Measurements from ENCODE around the gene LAG3.
"Not testable (repeated sequence)": the region's sequence is repeated elsewhere in the genome, so short reads cannot be mapped to it uniquely, and the experiment has no call there.

LAG3 gene

DNA sequence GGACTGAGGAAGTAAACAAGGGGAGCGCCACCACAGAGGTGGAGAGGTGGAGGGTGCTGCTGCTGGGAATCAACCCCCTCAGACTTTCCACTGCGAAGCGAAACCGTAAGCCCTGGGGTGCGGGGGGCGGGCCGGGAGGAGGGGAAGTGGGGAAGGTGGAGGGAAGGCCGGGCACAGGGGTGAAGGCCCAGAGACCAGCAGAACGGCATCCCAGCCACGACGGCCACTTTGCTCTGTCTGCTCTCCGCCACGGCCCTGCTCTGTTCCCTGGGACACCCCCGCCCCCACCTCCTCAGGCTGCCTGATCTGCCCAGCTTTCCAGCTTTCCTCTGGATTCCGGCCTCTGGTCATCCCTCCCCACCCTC, at the start of gene LAG3:
TSS of gene LAG3 (plus strand) at position 190 of the 365 bp plus-strand sequence. CDS start 333 bp downstream, outside the sequence.
- DNase-seq (ENCODE audit: low read depth in 2 of 2) = no peak

DNA sequence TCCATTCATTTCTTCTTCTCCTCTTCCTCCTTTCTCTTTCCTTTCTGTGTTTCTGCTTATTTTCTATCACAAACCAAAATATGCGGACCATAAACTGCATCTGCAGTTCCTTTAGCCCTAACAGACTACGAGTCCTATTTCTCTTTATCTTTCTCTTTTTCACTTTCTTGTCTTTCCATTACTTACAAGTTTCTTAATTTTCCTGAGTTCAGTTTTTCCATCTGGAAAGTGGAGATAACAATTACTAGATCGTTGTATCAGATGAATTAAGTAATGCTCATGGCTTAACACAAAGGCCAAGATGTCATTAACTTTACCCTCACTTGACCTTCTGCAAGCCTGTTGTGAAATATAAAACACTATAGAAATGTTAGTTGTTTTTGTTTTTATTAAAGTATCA, 49.5 kb upstream of the LAG3 start:
- DNase-seq (ENCODE audit: low read depth in 2 of 2) = no peak

DNA sequence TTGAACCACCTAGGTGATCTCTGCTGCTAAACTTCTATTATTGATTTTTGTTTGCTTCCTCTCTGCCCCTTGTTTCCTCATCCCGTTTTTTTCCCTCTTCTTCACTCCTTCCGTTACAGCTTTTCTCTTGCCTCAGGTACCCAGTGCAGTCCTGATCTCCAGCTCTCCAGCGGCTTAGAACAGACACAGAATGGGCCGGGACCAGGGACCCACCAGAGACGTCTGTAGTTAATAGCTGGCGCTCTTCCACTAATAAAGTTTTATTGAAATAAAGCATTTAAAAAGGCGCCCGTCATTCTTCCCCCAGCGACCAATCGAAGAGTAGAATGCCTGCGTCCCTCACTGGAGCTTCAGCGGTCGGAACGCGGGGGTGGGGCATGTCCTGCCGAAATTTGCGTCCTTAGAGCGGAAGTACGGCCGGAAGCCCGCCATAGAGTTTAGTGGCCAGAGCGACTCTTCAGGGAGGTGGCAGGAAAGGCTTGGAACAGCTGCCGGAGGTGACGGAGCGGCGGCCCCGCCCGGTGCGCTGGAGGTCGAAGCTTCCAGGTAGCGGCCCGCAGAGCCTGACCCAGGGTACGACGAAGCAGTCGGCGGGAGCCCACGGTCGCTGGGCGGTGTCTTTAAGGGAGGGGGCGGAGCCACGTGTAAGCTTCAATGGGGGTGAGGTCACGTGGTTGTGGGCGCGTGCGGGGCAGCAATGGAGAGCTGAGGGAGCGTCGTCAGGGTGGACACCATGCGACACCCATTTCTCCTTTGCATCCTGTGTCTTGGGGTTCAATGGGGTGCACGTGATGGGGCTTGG, 48.5 kb upstream of the LAG3 start, which contains the start of gene COPS7A:
TSS of gene COPS7A (plus strand) at position 440 of the 802 bp plus-strand sequence. CDS start 611 bp downstream, outside the sequence.
- DNase-seq (ENCODE audit: low read depth in 2 of 2) = peak; percentile 96

DNA sequence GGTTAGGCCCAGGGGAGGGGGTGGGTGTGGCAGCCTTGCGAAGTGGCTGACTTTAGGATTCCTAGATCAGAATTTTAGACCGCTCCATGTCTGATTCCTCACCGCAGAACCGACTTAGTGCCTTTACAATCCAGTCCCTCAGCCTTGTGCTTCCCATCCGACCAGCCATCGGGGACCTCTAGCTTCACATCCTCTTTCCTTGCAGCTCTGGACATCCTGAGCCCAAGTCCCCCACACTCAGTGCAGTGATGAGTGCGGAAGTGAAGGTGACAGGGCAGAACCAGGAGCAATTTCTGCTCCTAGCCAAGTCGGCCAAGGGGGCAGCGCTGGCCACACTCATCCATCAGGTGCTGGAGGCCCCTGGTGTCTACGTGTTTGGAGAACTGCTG, 47.9 kb upstream of the LAG3 start:
- no peak for DNase-seq (ENCODE audit: low read depth in 2 of 2)

DNA sequence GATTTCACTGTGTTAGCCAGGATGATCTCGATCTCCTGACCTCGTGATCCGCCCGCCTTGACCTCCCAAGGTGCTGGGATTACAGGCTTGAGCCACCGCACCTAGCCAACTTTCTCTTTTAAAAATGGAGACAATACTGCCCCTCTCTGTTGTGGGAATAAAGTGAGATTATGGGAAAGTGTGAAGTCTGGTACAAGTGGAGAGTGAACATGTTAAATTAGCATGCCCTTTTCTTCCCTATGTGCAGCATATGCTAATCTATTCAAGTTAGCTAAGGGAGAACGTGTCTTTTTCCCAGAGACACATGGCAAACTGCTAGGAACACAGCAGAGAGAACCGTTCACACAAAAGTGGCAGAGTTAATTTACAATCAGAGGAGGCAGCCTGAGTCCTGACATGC, 47.0 kb upstream of the LAG3 start:
- DNase-seq (ENCODE audit: low read depth in 2 of 2) = no peak

DNA sequence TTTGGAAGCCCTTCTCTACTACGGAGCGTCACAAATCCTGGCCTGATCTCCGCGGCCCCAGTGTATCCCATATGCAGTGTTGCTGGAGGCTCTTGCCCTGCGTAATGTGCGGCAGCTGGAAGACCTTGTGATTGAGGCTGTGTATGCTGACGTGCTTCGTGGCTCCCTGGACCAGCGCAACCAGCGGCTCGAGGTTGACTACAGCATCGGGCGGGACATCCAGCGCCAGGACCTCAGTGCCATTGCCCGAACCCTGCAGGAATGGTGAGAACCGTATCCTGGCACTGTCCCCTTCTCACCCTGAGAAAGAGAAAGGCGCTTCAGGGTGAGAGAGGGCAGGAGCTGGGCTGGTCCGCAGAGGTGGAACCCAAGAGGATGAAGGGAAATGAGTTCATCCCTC, 43.1 kb upstream of the LAG3 start:
- DNase-seq (ENCODE audit: low read depth in 2 of 2) = no peak

DNA sequence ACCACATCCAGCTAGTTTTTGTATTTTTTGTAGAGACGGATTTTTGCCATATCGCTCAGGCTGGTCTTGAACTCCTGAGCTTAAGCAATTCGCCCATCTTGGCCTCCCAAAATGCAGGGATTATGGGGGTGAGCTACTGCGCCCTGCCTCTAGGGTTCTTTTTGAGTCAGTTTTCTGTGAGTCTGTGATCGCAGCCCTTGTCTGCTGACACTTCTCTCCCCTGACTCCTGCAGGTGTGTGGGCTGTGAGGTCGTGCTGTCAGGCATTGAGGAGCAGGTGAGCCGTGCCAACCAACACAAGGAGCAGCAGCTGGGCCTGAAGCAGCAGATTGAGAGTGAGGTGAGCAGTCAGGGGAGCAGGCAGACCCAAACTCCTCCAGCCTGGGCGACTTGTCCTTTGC, 42.2 kb upstream of the LAG3 start:
- DNase-seq (ENCODE audit: low read depth in 2 of 2) = no peak

DNA sequence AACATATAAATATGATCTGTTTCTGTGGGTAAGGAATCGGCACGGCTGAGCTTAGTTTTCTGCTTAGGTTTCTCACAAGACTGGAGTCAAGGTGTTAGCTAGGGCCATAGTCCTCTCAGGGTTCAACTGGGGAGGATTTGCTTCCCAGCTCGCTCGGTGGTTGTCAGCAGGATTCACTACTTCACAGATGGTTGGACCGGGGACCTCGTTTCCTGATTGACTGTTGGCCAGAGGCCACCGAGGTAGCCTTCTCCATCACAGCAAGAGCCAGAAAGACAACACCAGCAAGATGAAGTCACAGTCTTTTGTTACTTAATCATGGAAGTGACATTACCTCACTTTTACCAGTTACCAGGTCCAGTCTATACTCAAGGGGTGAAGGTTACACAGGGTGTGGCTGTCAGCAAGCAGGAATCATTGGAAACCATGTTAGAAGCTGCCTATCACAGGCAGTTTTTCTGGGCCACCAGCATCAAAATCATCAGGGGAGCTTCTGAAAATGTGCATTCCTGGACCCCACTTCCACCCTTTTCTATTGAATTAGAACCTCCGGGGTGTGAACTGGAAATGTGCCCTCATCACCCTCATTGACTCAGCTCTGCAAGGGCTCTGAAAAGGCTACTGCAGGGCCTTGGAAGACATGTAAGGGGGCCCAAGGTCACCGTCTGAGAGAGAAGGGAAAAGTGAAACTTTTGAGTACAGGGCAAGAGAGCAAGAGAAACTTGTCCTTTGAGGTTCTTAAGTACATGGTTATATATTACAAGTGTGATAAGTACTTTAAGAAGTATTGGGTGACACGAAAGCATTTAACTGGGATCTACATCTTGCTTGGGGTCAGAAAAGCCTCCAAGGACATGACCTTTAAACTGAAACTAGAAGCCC, 37.6 kb upstream of the LAG3 start:
- no peak for DNase-seq (ENCODE audit: low read depth in 2 of 2)

DNA sequence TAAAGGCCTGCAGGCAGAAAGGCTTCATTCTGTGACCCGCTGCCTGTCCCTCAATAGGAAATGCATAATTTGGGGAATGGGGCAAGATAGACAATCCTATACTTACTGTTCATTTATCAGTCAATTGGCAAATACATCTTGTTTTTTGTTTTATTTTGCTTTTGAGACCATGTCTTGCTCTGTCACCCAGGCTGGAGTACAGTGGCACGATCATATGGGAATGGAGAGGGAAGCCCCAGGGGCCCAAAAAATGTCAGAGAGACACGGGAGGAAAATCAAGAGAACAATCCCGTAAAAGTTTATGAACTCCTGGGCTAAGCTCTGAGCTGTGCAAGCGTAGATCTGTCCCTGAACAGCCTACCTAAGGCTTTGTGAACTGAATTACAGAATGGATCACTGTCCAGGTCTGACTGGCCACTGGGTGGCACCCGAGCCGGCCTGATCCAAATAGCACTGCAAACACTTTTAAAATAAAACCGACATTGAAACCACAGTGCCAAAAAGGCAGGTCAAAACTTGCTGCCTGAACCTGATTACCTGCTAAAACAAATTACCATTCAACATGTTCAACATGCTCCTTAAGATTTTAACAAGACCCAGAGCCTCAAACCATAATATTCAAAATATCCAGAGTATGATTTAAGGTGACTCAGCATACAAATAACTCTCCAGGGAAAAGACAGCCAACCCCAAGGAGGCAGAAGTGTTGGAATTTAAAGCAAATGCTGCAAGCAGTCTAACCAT, 36.7 kb upstream of the LAG3 start:
- DNase-seq (ENCODE audit: low read depth in 2 of 2) = peak; percentile 40 to 49

DNA sequence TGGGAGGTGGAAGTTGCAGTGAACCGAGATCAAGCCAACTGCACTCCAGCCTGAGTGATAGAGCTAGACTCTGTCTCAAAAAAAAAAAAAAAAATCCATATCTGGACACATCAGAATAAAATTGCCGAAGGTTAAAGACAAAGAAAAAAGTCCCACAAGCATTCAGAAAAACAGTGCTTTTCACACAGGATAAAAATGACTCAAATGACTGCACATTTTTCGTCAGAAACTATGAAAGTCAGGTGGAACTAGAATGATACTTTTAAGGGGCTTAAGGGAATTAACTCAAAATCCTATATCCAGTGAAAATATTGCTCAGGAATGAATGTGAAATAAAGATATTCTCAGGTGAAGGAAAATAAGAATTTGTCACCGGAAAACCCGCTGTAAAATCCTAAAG, 35.6 kb upstream of the LAG3 start:
- DNase-seq (ENCODE audit: low read depth in 2 of 2) = no peak

DNA sequence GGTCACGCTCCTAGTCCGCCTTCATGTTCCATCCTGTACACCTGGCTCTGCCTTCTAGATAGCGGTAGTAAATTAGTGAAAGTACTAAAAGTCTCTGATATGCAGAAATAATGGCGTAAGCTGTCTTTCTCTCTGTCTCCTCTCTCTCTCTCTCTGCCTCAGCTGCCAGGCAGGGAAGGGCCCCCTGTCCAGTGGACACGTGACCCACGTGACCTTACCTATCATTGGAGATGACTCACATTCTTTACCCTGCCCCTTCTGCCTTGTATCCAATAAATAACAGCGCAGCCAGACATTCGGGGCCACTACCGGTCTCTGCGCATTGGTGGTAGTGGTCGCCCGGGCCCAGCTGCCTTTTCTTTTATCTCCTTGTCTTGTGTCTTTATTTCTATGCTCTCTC, 30.2 kb upstream of the LAG3 start:
- DNase-seq (ENCODE audit: low read depth in 2 of 2) = not testable (repeated sequence)

DNA sequence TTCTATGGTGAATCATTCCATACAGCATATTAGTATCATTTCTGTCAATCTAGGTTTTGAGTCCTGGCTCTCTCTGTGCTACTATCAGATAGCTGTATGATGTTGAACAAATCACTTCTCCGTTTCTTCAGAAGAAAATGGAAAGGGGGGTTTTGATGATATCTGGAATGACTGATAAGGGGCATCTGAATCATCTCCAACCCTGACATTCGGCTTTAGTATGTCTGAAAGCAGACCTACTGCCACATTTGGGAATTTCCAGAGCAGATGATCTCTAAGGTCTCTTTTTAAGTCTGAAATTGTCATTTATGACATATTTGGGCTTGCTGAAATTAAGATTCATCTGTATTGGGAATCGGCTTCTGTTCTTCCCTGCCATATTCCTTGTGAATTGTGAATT, 29.5 kb upstream of the LAG3 start:
- no peak for DNase-seq (ENCODE audit: low read depth in 2 of 2)

DNA sequence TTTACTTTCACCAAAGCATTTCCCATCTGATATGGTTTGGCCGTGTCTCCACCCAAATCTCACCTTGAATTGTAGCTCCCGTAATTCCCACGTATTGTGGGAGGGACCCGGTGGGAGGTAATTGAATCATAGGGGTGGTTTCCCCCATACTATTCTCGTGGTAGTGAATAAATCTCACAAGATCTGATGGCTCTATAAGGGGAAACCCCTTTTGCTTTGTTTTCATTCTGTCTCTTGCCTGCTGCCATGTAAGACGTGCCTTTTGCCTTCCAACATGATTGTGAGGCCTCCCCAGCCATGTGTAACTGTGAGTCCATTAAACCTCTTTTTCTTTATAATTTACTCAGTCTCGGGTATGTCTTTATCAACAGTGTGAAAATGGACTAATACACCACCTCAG, 29.0 kb upstream of the LAG3 start:
- not testable (repeated sequence) for DNase-seq (ENCODE audit: low read depth in 2 of 2)

DNA sequence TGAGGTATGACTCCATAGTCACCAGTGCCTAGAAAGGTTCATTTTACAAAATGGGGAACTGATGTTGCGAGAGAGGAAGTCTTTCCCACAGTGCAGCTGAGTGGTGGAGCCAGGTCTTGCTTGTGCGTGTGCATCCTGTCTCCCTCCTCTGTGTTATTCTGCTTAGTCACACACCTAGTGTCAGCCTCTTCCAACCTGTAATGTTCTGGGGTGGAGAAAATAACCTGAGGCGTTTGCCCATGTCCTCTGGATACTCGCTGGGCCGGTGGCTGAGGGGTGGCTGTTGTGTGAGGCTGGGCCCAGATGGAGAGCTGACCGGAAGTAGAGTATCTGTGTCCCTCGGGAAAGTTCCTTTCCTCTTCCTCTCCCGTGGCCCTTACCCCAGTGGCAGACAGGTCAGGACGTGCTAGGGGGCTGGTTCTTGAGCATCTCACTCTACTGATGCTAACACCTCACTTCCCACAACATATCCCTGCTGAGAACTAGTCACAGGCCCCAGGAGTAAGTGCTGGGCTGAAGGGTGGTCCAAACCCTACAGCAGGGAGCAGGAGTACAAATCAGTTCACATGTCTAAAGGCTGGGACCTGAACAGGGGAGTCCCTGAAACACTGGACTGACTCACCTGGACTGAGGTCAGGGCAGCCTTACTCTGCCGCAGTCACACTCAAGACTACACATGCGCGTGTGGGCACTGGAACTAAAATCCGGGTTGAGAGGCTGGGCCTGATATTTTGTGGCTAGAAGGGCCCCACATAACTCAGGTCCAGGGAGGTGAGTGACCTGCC, 26.4 kb upstream of the LAG3 start:
- DNase-seq (ENCODE audit: low read depth in 2 of 2) = no peak

DNA sequence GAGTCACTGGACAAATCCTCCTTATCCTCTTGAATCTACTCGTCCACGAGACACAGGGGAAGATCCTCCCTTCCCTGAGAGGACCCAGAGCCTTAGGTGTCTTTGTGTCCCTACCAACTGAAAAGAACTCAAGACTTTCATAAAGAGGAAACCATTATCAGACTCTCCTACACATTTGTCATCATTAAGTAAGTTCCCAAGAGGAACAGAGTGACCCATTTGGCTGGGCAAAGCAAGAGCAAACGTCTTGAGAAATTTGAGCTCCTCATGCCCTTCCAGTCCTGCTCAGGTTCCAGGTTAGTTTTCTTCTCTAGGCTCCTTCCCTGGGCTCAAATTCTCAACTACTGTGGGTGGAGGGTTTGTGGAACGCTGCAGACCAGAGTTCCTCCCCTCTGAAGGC, 25.1 kb upstream of the LAG3 start:
- no peak for DNase-seq (ENCODE audit: low read depth in 2 of 2)

DNA sequence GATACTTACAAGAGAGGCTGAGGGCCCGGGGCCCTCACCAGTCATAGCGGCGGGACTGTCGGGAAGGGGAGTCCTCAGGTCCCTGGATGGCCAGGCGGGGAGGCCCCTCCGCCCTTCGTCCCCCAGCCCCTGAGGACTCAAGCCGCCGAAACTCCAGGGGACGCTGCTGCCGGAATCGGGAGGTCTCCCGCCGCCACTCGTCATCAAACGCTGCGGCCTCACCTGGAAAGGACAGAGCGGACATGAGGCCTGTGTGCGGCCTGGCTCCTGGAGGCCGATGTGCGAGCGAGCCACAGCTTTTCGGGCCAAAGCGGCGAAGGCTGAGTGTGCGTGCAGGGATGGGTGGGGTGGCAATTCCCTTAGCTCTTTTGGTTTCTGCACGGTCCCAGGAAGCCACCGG, 23.6 kb upstream of the LAG3 start:
- DNase-seq (ENCODE audit: low read depth in 2 of 2) = no peak

DNA sequence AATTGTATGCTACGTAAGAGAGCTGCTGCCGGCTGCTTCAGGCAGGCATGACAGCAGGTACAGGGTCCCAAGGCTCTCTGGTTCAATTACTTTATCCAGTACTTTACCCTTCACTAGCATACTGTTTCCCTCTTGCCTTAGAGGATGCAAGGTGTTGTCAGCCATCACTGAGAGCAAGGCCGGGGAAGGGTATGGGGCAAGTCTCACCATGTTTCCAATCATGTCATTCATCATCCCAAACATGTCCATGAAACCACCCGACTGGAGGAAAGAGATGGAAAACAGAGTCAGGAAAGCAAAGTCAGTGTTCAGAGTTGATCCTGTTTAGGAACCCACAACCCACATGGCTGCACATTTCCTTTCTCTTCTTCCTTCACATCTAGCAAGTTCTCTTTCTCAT, 21.8 kb upstream of the LAG3 start:
- DNase-seq (ENCODE audit: low read depth in 2 of 2) = no peak

DNA sequence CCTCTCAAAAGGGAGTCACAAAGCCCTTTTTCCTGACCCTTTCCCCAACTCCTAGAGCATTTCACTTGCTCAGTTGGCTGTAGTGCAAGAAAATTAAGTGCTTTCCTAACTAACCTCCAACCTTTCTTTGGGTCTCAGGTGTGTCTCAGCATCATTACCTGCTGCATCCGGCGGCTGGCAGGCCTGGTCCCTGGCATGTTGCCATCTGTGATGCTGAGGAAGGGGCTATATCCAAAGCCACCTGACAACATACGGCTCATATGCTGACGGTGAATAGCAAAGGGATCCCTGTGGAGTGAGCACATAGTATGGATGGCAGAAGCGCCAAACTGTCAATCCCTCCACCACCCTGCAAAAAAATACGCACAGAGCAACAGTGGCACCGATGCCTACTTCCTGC, 20.6 kb upstream of the LAG3 start:
- no peak for DNase-seq (ENCODE audit: low read depth in 2 of 2)

DNA sequence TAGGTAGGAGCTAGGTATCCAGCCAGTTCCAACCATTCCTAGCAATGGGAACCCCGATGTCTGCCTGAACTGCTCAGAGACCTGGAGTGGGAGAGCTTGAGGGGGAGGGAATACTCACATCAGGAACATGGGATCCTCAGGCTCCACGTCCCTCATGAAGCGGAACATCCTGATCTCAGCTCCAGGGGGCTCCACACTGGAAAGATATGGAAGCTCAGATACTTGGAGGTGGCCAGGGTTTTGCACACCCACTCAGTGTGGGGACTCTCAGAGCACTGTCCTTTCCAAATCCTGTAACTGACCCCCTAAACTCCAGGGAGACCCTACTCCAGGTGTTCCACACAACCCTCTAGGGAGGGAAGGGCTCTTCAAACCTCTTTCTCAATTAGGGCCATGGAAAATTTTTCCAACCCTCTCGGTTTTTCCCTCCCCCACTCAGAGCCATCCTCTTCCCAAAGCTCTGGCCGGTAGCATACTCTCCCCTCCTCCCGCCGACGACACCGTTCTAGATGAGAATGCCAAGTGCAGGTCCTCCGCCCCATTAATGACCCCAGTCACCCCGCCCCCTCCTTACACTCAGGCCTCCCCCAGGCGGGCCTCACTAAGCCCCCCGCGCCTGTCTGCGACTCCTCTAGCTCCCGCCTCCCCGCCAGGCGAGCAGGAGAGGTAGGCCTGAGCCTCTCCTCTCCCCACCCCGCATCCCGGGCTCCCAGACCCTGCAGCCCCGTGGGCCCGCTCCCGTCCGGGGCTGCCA, 20.0 kb upstream of the LAG3 start:
- peak; percentile 26 to 32 for DNase-seq (ENCODE audit: low read depth in 2 of 2)

DNA sequence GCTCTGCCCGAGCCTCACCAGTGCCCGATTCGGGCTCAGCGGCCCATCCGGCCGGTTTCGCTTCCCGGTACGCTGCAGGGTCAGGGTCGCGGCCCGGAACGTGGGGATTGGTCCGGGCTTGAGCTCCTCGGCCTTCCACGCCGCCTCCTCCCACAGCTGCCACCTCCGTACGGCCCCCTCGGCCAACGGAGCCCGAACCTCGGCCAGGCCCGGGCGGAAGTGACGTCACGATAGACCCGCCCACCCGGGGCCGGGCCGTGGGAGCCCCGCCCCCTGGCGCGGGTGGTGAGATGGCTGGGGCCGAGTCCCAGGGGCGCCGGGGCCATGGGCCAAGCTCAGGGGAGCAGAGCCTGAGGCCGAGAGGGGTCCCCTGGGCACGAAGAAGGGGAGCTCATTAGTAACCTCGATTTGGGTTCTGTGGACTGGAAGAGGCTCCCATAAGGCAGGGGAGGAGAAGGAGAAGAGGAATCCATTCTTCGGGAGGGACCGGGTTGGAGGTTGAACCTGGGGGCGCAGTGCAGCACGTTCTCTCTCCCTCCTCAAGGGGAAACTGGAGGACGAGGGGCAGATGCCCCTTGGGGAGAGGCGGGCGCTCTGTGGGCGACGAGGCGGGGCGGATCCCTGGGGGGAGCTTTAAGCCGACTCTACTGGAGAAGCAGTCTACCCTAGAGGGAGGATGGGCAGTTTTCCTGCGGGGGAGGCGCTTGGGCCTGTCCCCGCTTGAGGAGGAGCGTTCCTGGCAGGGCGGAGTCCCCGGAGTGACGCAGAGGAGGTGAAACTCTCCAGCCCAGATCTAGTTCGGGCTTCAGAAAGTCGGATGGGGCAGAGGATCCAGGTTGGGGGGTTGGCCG, 19.2 kb upstream of the LAG3 start, which contains the start of gene MLF2:
TSS of gene MLF2 (minus strand) at position 221 of the 851 bp plus-strand sequence. CDS start 807 bp downstream, outside the sequence.
- peak; percentile 99 for DNase-seq (ENCODE audit: low read depth in 2 of 2)
